GM18520 (cell line): ENCODE measurements around the gene CXCL17.

Source experiments
- ATAC-seq: cut with Tn5 transposase; IDR thresholded peaks from one replicate; pipeline ENCODE4 v1.9.1; 2021; ENCODE audit not compliant: unreplicated experiment

CXCL17 gene

GRCh38 chr19:42401365-42402303, 41.1 kb downstream of the CXCL17 start:
- no peak for ATAC-seq

GRCh38 chr19:42400404-42400803, 42.3 kb downstream of the CXCL17 start:
- ATAC-seq = no peak

DNA sequence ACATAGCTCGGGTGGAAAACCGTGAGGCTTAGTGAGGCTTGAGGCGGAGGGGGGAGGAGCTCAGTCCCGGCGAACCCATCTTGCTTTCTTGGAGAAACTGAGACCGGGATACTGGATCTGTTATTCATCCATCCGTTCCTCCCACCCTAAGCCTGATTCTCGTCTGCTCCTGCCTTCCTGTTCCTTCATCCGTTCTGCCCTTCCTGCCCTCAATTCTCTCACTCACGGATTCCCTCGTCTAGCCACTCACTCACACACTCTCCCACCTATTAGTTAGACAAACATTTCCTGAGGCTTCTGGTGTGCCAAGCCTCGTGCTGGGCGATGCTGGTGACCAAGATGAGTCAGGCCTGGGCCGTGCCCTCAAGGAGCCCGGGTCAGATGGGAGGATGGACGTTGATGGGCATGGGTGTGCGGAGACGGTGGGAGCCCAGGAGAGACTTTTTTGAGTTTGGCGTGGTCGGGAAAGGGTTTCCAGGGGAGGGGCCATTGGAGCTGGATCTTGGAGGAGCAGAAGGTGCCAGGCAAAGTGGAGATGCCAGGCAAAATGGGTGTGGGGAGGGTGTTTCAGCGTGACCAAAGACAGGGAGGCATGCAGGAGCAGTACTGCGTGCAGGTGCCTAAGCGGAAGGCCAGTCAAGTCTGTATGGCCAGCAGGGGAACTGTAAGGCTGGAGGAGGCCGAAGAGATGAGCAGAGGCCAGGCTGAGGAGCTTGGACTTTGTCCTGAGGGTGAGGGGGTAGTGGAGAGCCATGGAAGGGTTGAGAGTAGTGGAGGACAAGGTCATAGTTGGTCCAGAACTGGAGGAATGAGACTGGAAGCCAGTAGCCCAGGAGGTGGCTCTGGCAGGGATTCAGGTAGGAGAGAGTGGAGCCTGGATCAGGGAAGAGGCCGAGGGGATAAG, 45.2 kb downstream of the CXCL17 start:
- ATAC-seq = no peak

DNA sequence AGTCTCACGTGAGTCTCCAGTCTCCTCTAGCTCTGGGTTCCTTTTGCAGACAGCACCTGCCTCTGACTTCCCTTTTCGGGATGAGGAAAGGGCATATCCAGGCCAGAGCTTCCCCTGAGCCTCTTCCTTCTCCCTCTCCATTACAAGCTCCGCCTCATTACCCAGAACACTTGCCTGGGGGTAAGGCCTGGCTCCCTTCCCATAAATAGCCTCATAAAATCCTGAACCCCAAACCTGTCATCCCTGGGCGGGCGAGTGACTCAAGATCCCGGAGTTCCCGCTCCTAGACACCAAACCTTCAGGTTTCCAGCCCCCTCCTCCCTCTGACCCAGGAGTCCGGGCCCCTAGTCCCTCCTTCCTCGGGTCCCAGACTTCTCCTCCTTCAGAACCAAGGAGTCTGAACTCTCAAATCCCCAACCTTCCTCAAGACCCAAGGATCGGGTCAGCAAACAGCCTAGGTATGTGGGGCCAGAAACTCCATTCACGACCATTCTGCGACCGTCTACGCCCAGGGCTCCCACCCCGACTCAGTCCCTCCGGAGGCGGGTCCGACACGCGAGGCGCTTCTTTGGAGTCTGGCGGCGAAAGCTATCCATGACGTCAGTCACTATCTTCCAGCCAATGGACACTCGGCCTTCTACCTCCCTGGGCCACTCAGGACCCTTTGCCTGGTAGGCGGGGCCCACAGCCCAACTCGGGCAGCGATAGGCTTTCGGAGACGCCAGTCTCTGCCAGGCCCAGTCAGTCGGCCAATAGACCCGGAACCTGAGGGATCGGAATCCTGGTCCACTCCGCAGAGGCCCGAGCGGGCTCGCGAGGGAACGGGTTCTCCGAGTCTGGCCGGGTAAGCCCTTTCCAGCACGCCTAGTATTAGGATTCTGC, 46.1 kb downstream of the CXCL17 start:
- ATAC-seq = peak; percentile 95

- no peak for ATAC-seq
Observed at GRCh38 chr19:42394751-42395150, 48.0 kb downstream of the CXCL17 start.

- ATAC-seq = no peak
Observed at GRCh38 chr19:42392165-42392564, 50.6 kb downstream of the CXCL17 start.

DNA sequence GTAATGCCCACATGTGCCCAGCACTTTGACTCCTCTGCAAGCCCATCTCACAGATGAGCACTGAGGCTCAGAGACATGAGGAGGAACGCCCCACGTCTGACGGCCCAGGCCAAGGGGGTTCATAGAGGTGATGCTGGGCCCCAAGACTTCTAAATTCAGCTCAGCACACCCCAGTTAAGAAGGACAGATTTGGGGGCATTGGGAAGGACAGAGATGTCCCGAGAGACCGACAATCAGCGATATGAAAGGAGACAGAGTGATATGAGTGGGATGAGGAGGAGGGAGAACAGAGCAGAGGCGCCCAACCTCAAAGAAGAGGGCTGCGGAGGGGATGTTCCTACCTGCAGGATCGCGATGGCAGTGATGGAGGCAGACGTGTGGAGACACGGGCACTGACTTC, 52.8 kb downstream of the CXCL17 start, which contains the start of gene CNFN:
Gene CNFN, minus strand, starts transcription at position 399 of the 400 bp plus-strand sequence. CDS start 1,260 bp downstream, outside the sequence.
- ATAC-seq = no peak

- no peak for ATAC-seq
Observed at GRCh38 chr19:42388851-42389489, 53.8 kb downstream of the CXCL17 start.

DNA sequence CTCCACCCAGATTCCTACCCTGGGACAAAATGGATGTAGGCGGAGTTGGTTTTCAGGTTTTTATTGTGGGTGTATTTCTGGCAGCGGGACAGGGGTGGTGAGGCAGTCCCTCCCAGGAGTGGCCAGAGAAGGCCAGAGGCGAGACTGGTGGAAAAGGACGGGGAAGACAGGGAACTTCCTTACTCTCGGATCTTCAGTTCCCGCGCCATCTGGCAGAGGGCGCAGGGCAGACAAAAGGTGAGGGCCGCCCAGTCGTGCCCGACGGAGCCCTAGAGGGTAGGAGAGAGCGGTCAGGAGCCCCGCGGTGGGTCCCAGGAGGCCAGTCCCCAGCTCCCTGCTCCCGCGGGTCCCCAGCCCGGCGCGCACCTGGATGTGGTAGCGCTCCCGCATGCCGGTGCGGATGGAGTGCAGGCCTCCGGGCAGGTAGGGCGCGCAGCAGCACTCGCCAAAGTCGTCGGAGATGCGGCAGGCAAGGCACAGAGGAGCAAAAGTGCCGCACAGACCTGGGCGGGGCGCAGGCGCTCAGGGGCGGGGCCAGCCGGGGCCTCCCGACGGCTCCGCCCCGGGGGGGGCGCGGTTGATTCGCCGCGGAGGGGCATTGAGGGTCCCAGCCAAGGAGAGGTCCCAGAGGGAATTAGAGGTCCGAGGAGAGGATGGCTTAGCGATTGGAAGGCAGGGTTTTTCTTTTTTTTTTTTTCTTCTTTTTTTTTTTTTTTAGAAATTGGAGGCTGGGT, 55.6 kb downstream of the CXCL17 start:
- no peak for ATAC-seq

GRCh38 chr19:42380155-42380554, 62.6 kb downstream of the CXCL17 start:
- no peak for ATAC-seq
